K562 (cell line): Measurements from ENCODE around the gene ANAPC2. TPM values are rescaled to one million over a fixed set of nuclear protein-coding genes. Genes with fewer than 3 reads are reported as not detected.

Experiments used
- EP400 ChIP-seq: fragments of 450-650 bp; IDR thresholded peaks from 2 replicates; pipeline ENCODE4 v1.6.1; 2017; ENCODE audit warnings: antibody characterized with exemption, mild to moderate bottlenecking, moderate library complexity
- MAZ ChIP-seq, 2 experiments: fragments of 450-650 bp in 1 of 2; sonication (generic) in 1 of 2; formaldehyde crosslinking; IDR thresholded peaks in 1 of 2; conservative IDR thresholded peaks in 1 of 2; 2 replicates each; pipeline versions ENCODE4 v1.4.0 to v1.5.0; 2020; ENCODE audit warnings: mild to moderate bottlenecking in 1 of 2, missing genetic modification reagents in 1 of 2
- NR2C1 ChIP-seq, 2 experiments: fragments of 450-650 bp; IDR thresholded peaks; 2 replicates each; pipeline ENCODE4 v1.6.1; 2017; ENCODE audit warnings: mild to moderate bottlenecking in 2 of 2, antibody characterized with exemption in 1 of 2, inconsistent platforms in 1 of 2, missing compliant biosample characterization in 1 of 2, missing genetic modification characterization in 1 of 2
- SIN3B ChIP-seq: fragments of 450-650 bp; IDR thresholded peaks from 2 replicates; pipeline ENCODE4 v1.6.1; 2017; ENCODE audit warnings: low read depth, mild to moderate bottlenecking, moderate library complexity
- SMAD4 ChIP-seq: fragments of 250-450 bp; sonication (Bioruptor Pico); conservative IDR thresholded peaks from 2 replicates; pipeline ENCODE4 v1.8.0; 2021; ENCODE audit warnings: inconsistent platforms, mild to moderate bottlenecking, moderate library complexity
- SREBF2 ChIP-seq: sonication (generic); formaldehyde crosslinking; IDR thresholded peaks from 2 replicates; pipeline ENCODE4 v1.4.0; 2020; ENCODE audit warnings: mild to moderate bottlenecking, missing genetic modification reagents
- TAF9B ChIP-seq: fragments of 450-650 bp; IDR thresholded peaks from 2 replicates; pipeline ENCODE4 v1.6.1; 2018; ENCODE audit warnings: mild to moderate bottlenecking; ENCODE audit not compliant: partially characterized antibody
- TBL1XR1 ChIP-seq, 2 experiments: IDR thresholded peaks; 2 replicates each; pipeline ENCODE4 v1.6.1; 2012; ENCODE audit warnings: improper control_type of control experiment in 2 of 2, low read length in 2 of 2, mild to moderate bottlenecking in 1 of 2
- U2AF1 ChIP-seq: fragments of 200-400 bp; formaldehyde crosslinking; optimal IDR thresholded peaks from 2 replicates; pipeline ENCODE3; 2017; ENCODE audit warnings: mild to moderate bottlenecking, low read depth, low read length, moderate library complexity
- XRCC5 ChIP-seq: fragments of 200-400 bp; formaldehyde crosslinking; IDR thresholded peaks from 2 replicates; pipeline ENCODE4 v1.6.1; 2017; ENCODE audit warnings: low read depth, mild to moderate bottlenecking, low read length
- ZFPM2 ChIP-seq: fragments of 250-450 bp; sonication (Bioruptor Pico); IDR thresholded peaks from 2 replicates; pipeline ENCODE4 v1.5.1; 2022; ENCODE audit warnings: mild to moderate bottlenecking
- ZNF41 ChIP-seq: fragments of 250-450 bp; sonication (Bioruptor Pico); conservative IDR thresholded peaks from 2 replicates; pipeline ENCODE4 v1.4.0; 2020; ENCODE audit warnings: mild to moderate bottlenecking
- polyA plus RNA-seq, 8 experiments: library from polyadenylated mRNA; depleted of rRNA in 4 of 8; stranded (reverse) in 5 of 8; unstranded in 3 of 8; fragments of >200 nt; fragmentation: Nextera tagmentation in 2 of 8; fragmentation: Illumina TruSeq in 1 of 8; extraction: Ambion mirVana in 2 of 8; extraction: Trizol in 1 of 8; gene quantifications; 2 replicates each; pipeline versions ENCODE4 v1.2.1 to v1.2.3, GENCODE V29; 2011 to 2014; ENCODE audit warnings: inconsistent platforms in 1 of 8, missing spikeins in 1 of 8
- total RNA-seq, 7 experiments: library from RNA; depleted of rRNA in 6 of 7; stranded (reverse); fragments of >200 nt in 6 of 7; fragmentation: Illumina TruSeq in 2 of 7; extraction: Trizol in 2 of 7; gene quantifications; 2 replicates each; pipeline versions ENCODE4 v1.2.1 to v1.2.3, GENCODE V29; 2011 to 2021; ENCODE audit warnings: low replicate concordance in 1 of 7
- TF ChIP-seq, protein P1 (sequence below): fragments of 450-650 bp; formaldehyde crosslinking; IDR thresholded peaks from 2 replicates; pipeline ENCODE4 v1.4.0; 2020; ENCODE audit warnings: mild to moderate bottlenecking, moderate library complexity
- TF ChIP-seq, protein P2 (sequence below): fragments of 250-450 bp; sonication (Bioruptor Pico); IDR thresholded peaks from 2 replicates; pipeline ENCODE4 v1.4.0; 2020
- TF ChIP-seq, protein P3 (sequence below): sonication (generic); formaldehyde crosslinking; IDR thresholded peaks from 2 replicates; pipeline ENCODE4 v1.8.0; 2022; ENCODE audit warnings: mild to moderate bottlenecking, missing genetic modification reagents
- TF ChIP-seq, protein P4 (sequence below): fragments of 200-800 bp; sonication (Bioruptor generic); IDR thresholded peaks from 2 replicates; pipeline ENCODE4 v1.6.1; 2017; ENCODE audit warnings: missing genetic modification characterization, missing compliant biosample characterization
- TF ChIP-seq, protein P5 (sequence below): fragments of 450-650 bp; IDR thresholded peaks from one replicate; pipeline ENCODE4 v1.6.1; 2018; ENCODE audit warnings: mild to moderate bottlenecking, moderate library complexity; ENCODE audit not compliant: partially characterized antibody

The ANAPC2 gene
- total and polyA plus RNA-seq, 9 of the 15 experiments (the other 6 are each of a cell fraction or from before 2014, with no cell fraction given), result 0.11 to 56.5 (median 17.1) TPM; not detected in 1

DNA sequence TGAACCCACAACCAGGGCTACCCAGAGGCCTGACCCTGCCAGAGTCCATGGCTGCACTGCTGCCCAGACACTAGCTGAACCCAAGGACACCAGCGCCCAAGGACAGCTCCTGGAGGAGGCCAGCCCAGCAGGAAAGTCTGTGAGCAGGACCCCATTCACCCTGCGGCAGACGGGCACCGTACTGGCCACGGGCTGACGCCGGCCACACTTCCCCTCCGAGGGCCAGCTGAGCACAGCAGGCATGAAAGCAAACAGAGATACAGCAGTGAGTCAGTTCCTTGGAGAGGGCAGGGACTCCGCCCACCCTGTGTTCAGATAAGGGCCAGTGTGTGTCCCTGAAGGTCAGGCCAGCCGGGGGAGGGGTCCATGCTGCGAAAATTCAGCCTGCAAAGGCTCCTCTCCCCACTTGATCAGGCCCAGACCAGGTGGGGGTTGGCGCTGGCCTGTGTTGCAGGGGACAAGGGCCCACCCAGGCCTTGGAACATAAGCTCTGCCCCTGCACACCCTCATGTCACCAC, 30.5 kb upstream of the ANAPC2 start (continued):
- TF ChIP-seq SREBF2, result no peak
- TF ChIP-seq, protein P1, sequence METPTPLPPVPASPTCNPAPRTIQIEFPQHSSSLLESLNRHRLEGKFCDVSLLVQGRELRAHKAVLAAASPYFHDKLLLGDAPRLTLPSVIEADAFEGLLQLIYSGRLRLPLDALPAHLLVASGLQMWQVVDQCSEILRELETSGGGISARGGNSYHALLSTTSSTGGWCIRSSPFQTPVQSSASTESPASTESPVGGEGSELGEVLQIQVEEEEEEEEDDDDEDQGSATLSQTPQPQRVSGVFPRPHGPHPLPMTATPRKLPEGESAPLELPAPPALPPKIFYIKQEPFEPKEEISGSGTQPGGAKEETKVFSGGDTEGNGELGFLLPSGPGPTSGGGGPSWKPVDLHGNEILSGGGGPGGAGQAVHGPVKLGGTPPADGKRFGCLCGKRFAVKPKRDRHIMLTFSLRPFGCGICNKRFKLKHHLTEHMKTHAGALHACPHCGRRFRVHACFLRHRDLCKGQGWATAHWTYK (CRISPR knock-in tag), result peak; percentile 77; the same call in 1 of the 2 replicates
- TF ChIP-seq, protein P2, sequence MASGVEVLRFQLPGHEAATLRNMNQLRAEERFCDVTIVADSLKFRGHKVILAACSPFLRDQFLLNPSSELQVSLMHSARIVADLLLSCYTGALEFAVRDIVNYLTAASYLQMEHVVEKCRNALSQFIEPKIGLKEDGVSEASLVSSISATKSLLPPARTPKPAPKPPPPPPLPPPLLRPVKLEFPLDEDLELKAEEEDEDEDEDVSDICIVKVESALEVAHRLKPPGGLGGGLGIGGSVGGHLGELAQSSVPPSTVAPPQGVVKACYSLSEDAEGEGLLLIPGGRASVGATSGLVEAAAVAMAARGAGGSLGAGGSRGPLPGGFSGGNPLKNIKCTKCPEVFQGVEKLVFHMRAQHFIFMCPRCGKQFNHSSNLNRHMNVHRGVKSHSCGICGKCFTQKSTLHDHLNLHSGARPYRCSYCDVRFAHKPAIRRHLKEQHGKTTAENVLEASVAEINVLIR (CRISPR knock-in tag), result 0 out of 2 replicates have a peak, but pooled peaks have one; percentile 25
- TF ChIP-seq TAF9B, result peak; percentile 86
- TF ChIP-seq, protein P3, sequence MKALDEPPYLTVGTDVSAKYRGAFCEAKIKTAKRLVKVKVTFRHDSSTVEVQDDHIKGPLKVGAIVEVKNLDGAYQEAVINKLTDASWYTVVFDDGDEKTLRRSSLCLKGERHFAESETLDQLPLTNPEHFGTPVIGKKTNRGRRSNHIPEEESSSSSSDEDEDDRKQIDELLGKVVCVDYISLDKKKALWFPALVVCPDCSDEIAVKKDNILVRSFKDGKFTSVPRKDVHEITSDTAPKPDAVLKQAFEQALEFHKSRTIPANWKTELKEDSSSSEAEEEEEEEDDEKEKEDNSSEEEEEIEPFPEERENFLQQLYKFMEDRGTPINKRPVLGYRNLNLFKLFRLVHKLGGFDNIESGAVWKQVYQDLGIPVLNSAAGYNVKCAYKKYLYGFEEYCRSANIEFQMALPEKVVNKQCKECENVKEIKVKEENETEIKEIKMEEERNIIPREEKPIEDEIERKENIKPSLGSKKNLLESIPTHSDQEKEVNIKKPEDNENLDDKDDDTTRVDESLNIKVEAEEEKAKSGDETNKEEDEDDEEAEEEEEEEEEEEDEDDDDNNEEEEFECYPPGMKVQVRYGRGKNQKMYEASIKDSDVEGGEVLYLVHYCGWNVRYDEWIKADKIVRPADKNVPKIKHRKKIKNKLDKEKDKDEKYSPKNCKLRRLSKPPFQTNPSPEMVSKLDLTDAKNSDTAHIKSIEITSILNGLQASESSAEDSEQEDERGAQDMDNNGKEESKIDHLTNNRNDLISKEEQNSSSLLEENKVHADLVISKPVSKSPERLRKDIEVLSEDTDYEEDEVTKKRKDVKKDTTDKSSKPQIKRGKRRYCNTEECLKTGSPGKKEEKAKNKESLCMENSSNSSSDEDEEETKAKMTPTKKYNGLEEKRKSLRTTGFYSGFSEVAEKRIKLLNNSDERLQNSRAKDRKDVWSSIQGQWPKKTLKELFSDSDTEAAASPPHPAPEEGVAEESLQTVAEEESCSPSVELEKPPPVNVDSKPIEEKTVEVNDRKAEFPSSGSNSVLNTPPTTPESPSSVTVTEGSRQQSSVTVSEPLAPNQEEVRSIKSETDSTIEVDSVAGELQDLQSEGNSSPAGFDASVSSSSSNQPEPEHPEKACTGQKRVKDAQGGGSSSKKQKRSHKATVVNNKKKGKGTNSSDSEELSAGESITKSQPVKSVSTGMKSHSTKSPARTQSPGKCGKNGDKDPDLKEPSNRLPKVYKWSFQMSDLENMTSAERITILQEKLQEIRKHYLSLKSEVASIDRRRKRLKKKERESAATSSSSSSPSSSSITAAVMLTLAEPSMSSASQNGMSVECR, result peak; percentile 90
- TF ChIP-seq EP400, result peak; percentile 49; the same call in 1 of the 2 replicates
- peak in 1 of 2 experiments; percentile 69; a peak in 2 of 4 replicates for TF ChIP-seq TBL1XR1 (IDR thresholded peaks at IDR 0.05; ENCODE audit: low read length in 2 of 2)
- TF ChIP-seq MAZ (CRISPR knock-in tag; conservative IDR thresholded peaks at IDR 0.05 in 1 of 2, IDR thresholded peaks at IDR 0.05 in 1 of 2), result peak; percentile 73 to 76
- 0 out of 2 replicates have a peak, but pooled peaks have one; percentile 53 for TF ChIP-seq ZFPM2 (CRISPR knock-in tag)
- TF ChIP-seq U2AF1, result no peak
- TF ChIP-seq ZNF41 (CRISPR knock-in tag), result 0 out of 2 replicates have a peak, but pooled peaks have one; percentile 40
- TF ChIP-seq XRCC5, result 0 out of 2 replicates have a peak, but pooled peaks have one; percentile 34
- peak; percentile 40 for TF ChIP-seq NR2C1 (IDR thresholded peaks at IDR 0.05)
- peak; percentile 53; the same call in 1 of the 2 replicates for TF ChIP-seq NR2C1 (tag; IDR thresholded peaks at IDR 0.05)
- TF ChIP-seq, protein P4, sequence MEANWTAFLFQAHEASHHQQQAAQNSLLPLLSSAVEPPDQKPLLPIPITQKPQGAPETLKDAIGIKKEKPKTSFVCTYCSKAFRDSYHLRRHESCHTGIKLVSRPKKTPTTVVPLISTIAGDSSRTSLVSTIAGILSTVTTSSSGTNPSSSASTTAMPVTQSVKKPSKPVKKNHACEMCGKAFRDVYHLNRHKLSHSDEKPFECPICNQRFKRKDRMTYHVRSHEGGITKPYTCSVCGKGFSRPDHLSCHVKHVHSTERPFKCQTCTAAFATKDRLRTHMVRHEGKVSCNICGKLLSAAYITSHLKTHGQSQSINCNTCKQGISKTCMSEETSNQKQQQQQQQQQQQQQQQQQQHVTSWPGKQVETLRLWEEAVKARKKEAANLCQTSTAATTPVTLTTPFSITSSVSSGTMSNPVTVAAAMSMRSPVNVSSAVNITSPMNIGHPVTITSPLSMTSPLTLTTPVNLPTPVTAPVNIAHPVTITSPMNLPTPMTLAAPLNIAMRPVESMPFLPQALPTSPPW (CRISPR knock-in tag), result peak; percentile 63; the same call in 1 of the 2 replicates
- no peak for TF ChIP-seq SIN3B
- TF ChIP-seq, protein P5, sequence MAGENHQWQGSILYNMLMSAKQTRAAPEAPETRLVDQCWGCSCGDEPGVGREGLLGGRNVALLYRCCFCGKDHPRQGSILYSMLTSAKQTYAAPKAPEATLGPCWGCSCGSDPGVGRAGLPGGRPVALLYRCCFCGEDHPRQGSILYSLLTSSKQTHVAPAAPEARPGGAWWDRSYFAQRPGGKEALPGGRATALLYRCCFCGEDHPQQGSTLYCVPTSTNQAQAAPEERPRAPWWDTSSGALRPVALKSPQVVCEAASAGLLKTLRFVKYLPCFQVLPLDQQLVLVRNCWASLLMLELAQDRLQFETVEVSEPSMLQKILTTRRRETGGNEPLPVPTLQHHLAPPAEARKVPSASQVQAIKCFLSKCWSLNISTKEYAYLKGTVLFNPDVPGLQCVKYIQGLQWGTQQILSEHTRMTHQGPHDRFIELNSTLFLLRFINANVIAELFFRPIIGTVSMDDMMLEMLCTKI, result no peak
- TF ChIP-seq SMAD4 (CRISPR knock-in tag), result peak; percentile 89
